ENCODE results near the gene STK10.

STK10 gene

DNA sequence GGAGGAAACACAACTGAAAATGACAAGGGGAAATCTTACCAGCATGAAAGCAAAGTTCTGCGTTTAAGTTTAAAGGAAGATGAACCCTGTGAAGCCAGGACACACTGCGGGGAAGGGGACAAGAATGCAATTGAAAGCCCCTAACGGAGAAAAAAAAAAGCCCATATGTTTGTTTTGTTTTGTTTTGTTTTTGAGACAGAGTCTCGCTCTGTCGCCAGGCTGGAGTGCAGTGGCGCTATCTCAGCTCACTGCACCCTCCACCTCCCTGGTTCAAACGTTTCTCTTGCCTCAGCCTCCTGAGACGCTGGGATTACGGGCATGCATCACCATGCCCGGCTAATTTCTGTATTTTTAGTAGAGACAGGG lies 2.9 kb downstream of the STK10 start:
- no peak for TF ChIP-seq CEBPB (IDR thresholded peaks at IDR 0.05)
- TF ChIP-seq, protein P1, sequence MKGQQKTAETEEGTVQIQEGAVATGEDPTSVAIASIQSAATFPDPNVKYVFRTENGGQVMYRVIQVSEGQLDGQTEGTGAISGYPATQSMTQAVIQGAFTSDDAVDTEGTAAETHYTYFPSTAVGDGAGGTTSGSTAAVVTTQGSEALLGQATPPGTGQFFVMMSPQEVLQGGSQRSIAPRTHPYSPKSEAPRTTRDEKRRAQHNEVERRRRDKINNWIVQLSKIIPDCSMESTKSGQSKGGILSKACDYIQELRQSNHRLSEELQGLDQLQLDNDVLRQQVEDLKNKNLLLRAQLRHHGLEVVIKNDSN (IDR thresholded peaks at IDR 0.05), result no peak
- TF ChIP-seq FOXM1 (IDR thresholded peaks at IDR 0.05; ENCODE audit: borderline replicate concordance, low read depth), result no peak
- no peak for TF ChIP-seq TAF1 (IDR thresholded peaks at IDR 0.05; ENCODE audit: low read depth)
- TF ChIP-seq, protein P2, sequence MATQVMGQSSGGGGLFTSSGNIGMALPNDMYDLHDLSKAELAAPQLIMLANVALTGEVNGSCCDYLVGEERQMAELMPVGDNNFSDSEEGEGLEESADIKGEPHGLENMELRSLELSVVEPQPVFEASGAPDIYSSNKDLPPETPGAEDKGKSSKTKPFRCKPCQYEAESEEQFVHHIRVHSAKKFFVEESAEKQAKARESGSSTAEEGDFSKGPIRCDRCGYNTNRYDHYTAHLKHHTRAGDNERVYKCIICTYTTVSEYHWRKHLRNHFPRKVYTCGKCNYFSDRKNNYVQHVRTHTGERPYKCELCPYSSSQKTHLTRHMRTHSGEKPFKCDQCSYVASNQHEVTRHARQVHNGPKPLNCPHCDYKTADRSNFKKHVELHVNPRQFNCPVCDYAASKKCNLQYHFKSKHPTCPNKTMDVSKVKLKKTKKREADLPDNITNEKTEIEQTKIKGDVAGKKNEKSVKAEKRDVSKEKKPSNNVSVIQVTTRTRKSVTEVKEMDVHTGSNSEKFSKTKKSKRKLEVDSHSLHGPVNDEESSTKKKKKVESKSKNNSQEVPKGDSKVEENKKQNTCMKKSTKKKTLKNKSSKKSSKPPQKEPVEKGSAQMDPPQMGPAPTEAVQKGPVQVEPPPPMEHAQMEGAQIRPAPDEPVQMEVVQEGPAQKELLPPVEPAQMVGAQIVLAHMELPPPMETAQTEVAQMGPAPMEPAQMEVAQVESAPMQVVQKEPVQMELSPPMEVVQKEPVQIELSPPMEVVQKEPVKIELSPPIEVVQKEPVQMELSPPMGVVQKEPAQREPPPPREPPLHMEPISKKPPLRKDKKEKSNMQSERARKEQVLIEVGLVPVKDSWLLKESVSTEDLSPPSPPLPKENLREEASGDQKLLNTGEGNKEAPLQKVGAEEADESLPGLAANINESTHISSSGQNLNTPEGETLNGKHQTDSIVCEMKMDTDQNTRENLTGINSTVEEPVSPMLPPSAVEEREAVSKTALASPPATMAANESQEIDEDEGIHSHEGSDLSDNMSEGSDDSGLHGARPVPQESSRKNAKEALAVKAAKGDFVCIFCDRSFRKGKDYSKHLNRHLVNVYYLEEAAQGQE (IDR thresholded peaks at IDR 0.05; ENCODE audit: low read depth), result no peak
- no peak for TF ChIP-seq EP300 (IDR thresholded peaks at IDR 0.05; ENCODE audit: borderline replicate concordance)
- no peak for TF ChIP-seq CREB1 (IDR thresholded peaks at IDR 0.05; ENCODE audit: low read depth)
- no peak for TF ChIP-seq RAD21 (IDR thresholded peaks at IDR 0.05; ENCODE audit: low read depth)
- no peak for TF ChIP-seq YY1 (IDR thresholded peaks at IDR 0.05; ENCODE audit: low read depth)
- TF ChIP-seq ZBTB7A (IDR thresholded peaks at IDR 0.05; ENCODE audit: low read depth), result no peak
- TF ChIP-seq EGR1 (IDR thresholded peaks at IDR 0.05), result no peak
- no peak for TF ChIP-seq NFIC (IDR thresholded peaks at IDR 0.05)
- no peak for TF ChIP-seq TCF12 (IDR thresholded peaks at IDR 0.05; ENCODE audit: low read depth)

- no peak for TF ChIP-seq RAD21 (IDR thresholded peaks at IDR 0.05; ENCODE audit: low read depth)
- TF ChIP-seq NFIC (IDR thresholded peaks at IDR 0.05), result no peak
- TF ChIP-seq ZBTB7A (IDR thresholded peaks at IDR 0.05; ENCODE audit: low read depth), result no peak
- no peak for TF ChIP-seq TCF12 (IDR thresholded peaks at IDR 0.05; ENCODE audit: low read depth)
- no peak for TF ChIP-seq CEBPB (IDR thresholded peaks at IDR 0.05)
- TF ChIP-seq EP300 (IDR thresholded peaks at IDR 0.05; ENCODE audit: borderline replicate concordance), result no peak
- no peak for TF ChIP-seq TAF1 (IDR thresholded peaks at IDR 0.05; ENCODE audit: low read depth)
- TF ChIP-seq, protein P2 (IDR thresholded peaks at IDR 0.05; ENCODE audit: low read depth), result no peak
- TF ChIP-seq CREB1 (IDR thresholded peaks at IDR 0.05; ENCODE audit: low read depth), result no peak
- TF ChIP-seq EGR1 (IDR thresholded peaks at IDR 0.05), result no peak
- TF ChIP-seq MAX (IDR thresholded peaks at IDR 0.05), result no peak
- TF ChIP-seq, protein P1 (IDR thresholded peaks at IDR 0.05), result no peak
- TF ChIP-seq TEAD4 (IDR thresholded peaks at IDR 0.05), result no peak
- TF ChIP-seq FOXM1 (IDR thresholded peaks at IDR 0.05; ENCODE audit: borderline replicate concordance, low read depth), result no peak
- no peak for TF ChIP-seq YY1 (IDR thresholded peaks at IDR 0.05; ENCODE audit: low read depth)
Measured at GRCh38 chr5:172183881-172184280, 4.1 kb downstream of the STK10 start.

GRCh38 chr5:172182291-172182690 lies 5.7 kb downstream of the STK10 start:
- TF ChIP-seq RAD21 (IDR thresholded peaks at IDR 0.05; ENCODE audit: low read depth), result no peak
- no peak for TF ChIP-seq TEAD4 (IDR thresholded peaks at IDR 0.05)
- TF ChIP-seq TCF12 (IDR thresholded peaks at IDR 0.05; ENCODE audit: low read depth), result no peak
- no peak for TF ChIP-seq ZBTB7A (IDR thresholded peaks at IDR 0.05; ENCODE audit: low read depth)
- TF ChIP-seq NFIC (IDR thresholded peaks at IDR 0.05), result no peak
- TF ChIP-seq EGR1 (IDR thresholded peaks at IDR 0.05), result no peak
- TF ChIP-seq CREB1 (IDR thresholded peaks at IDR 0.05; ENCODE audit: low read depth), result no peak
- TF ChIP-seq, protein P2 (IDR thresholded peaks at IDR 0.05; ENCODE audit: low read depth), result no peak
- TF ChIP-seq FOXM1 (IDR thresholded peaks at IDR 0.05; ENCODE audit: borderline replicate concordance, low read depth), result no peak
- no peak for TF ChIP-seq EP300 (IDR thresholded peaks at IDR 0.05; ENCODE audit: borderline replicate concordance)
- TF ChIP-seq, protein P1 (IDR thresholded peaks at IDR 0.05), result no peak

- TF ChIP-seq YY1 (IDR thresholded peaks at IDR 0.05; ENCODE audit: low read depth), result no peak
- no peak for TF ChIP-seq ZBTB7A (IDR thresholded peaks at IDR 0.05; ENCODE audit: low read depth)
- TF ChIP-seq NFIC (IDR thresholded peaks at IDR 0.05), result no peak
- no peak for TF ChIP-seq CREB1 (IDR thresholded peaks at IDR 0.05; ENCODE audit: low read depth)
- TF ChIP-seq TCF12 (IDR thresholded peaks at IDR 0.05; ENCODE audit: low read depth), result no peak
- no peak for TF ChIP-seq MAX (IDR thresholded peaks at IDR 0.05)
- no peak for TF ChIP-seq TAF1 (IDR thresholded peaks at IDR 0.05; ENCODE audit: low read depth)
- TF ChIP-seq FOXM1 (IDR thresholded peaks at IDR 0.05; ENCODE audit: borderline replicate concordance, low read depth), result no peak
- no peak for TF ChIP-seq RAD21 (IDR thresholded peaks at IDR 0.05; ENCODE audit: low read depth)
- TF ChIP-seq, protein P1 (IDR thresholded peaks at IDR 0.05), result no peak
- TF ChIP-seq EGR1 (IDR thresholded peaks at IDR 0.05), result no peak
Measured at GRCh38 chr5:172180936-172181335, 7.1 kb downstream of the STK10 start.

Data from Ishikawa (cell line).